Glutamatergic neuron (in vitro differentiated cells): ENCODE measurements around the gene PRRG1. TPM values are rescaled to one million over a fixed set of nuclear protein-coding genes. Genes with fewer than 3 reads are reported as not detected.

Experiments
- DNase-seq: peaks from one replicate; pipeline ENCODE4 v3.0.0; 2022
- H3K27ac Mint-ChIP-seq: one replicate; pipeline ENCODE4 v1.8.0; 2020; ENCODE audit warnings: mild to moderate bottlenecking, mixed read lengths, inconsistent platforms; ENCODE audit not compliant: unreplicated experiment
- H3K27me3 Mint-ChIP-seq: one replicate; pipeline ENCODE4 v1.8.0; 2020; ENCODE audit warnings: mild to moderate bottlenecking, moderate library complexity, mixed read lengths, inconsistent platforms; ENCODE audit not compliant: unreplicated experiment
- H3K36me3 Mint-ChIP-seq: one replicate; pipeline ENCODE4 v1.8.0; 2020; ENCODE audit warnings: mild to moderate bottlenecking, mixed read lengths, inconsistent platforms; ENCODE audit not compliant: unreplicated experiment
- H3K4me1 Mint-ChIP-seq: one replicate; pipeline ENCODE4 v1.8.0; 2020; ENCODE audit warnings: mild to moderate bottlenecking, low read depth, mixed read lengths, inconsistent platforms; ENCODE audit not compliant: unreplicated experiment
- H3K4me3 Mint-ChIP-seq: one replicate; pipeline ENCODE4 v1.8.0; 2020; ENCODE audit warnings: mild to moderate bottlenecking, mixed read lengths, inconsistent platforms; ENCODE audit not compliant: unreplicated experiment
- H3K9me3 Mint-ChIP-seq: one replicate; pipeline ENCODE4 v1.8.0; 2020; ENCODE audit warnings: mild to moderate bottlenecking, moderate library complexity, mixed read lengths, inconsistent platforms; ENCODE audit not compliant: unreplicated experiment
- CTCF ChIP-seq: fragments of 200-600 bp; sonication (generic); IDR thresholded peaks from one replicate; pipeline ENCODE4 v1.5.0; 2021; ENCODE audit not compliant: partially characterized antibody, unreplicated experiment
- total RNA-seq: library from RNA; stranded (reverse); fragmentation: NEBNext Ultra II Directional; extraction: Animal tissue kit (Norgen Biotek cat#: 25700); gene quantifications from one replicate; pipeline ENCODE4 v1.2.1, GENCODE V29; 2021; ENCODE audit not compliant: unreplicated experiment

PRRG1 gene
- total RNA-seq, 1 donor from 2014 or later: 4.4 TPM

- H3K4me3 Mint-ChIP-seq: no peak overlapping the region
- peaks cover 2% of the 10 kb centered on the region for H3K9me3 Mint-ChIP-seq
- no peaks in the 10 kb centered on the region for H3K4me1 Mint-ChIP-seq
- H3K27me3 Mint-ChIP-seq: no peaks in the 10 kb centered on the region
- no peaks in the 10 kb centered on the region for H3K36me3 Mint-ChIP-seq
- H3K27ac Mint-ChIP-seq: no peak overlapping the region
- no peak for TF ChIP-seq CTCF
- DNase-seq: no peak
Measured at GRCh38 chrX:37357436-37357835, 8.3 kb downstream of the PRRG1 start.

GRCh38 chrX:37361596-37361995 lies 12.4 kb downstream of the PRRG1 start:
- no peak overlapping the region for H3K4me3 Mint-ChIP-seq

GRCh38 chrX:37364666-37365065 lies 15.5 kb downstream of the PRRG1 start:
- Mint-ChIP-seq H3K9me3 (peaks cover 2% of the 10 kb centered on the region), H3K4me1 (no peaks in the 10 kb centered on the region), H3K27ac (no peak overlapping the region), H3K36me3 (no peaks in the 10 kb centered on the region), H3K27me3 (no peaks in the 10 kb centered on the region), H3K4me3 (no peak overlapping the region)
- TF ChIP-seq CTCF: no peak
- DNase-seq: no peak

More at GRCh38 chrX:37361596-37361995, 12.4 kb downstream of the PRRG1 start:
- Mint-ChIP-seq H3K4me1 (no peaks in the 10 kb centered on the region), H3K27ac (no peak overlapping the region), H3K36me3 (no peaks in the 10 kb centered on the region), H3K27me3 (no peaks in the 10 kb centered on the region), H3K9me3 (peaks cover 2% of the 10 kb centered on the region)
- no peak for TF ChIP-seq CTCF
- no peak for DNase-seq

GRCh38 chrX:37367946-37368345 lies 18.8 kb downstream of the PRRG1 start:
- no peaks in the 10 kb centered on the region for H3K9me3 Mint-ChIP-seq
- no peaks in the 10 kb centered on the region for H3K4me1 Mint-ChIP-seq
- no peak overlapping the region for H3K27ac Mint-ChIP-seq
- DNase-seq: no peak
- no peak for TF ChIP-seq CTCF
- H3K27me3 Mint-ChIP-seq: no peaks in the 10 kb centered on the region
- no peaks in the 10 kb centered on the region for H3K36me3 Mint-ChIP-seq
- no peak overlapping the region for H3K4me3 Mint-ChIP-seq

GRCh38 chrX:37370499-37371141 lies 21.5 kb downstream of the PRRG1 start:
- DNase-seq: no peak

More at GRCh38 chrX:37370499-37371141, 21.5 kb downstream of the PRRG1 start:
- Mint-ChIP-seq H3K27me3 (no peaks in the 10 kb centered on the region), H3K4me3 (no peak overlapping the region), H3K27ac (no peak overlapping the region), H3K9me3 (no peaks in the 10 kb centered on the region), H3K4me1 (no peaks in the 10 kb centered on the region), H3K36me3 (no peaks in the 10 kb centered on the region)
- TF ChIP-seq CTCF: no peak
